Measurements from ENCODE around the gene TOP2B. TPM values are rescaled to one million over a fixed set of nuclear protein-coding genes. Genes with fewer than 3 reads are reported as not detected.

The TOP2B gene
- total RNA-seq, 1 experiment from 2014 or later = 63.1 TPM

DNA sequence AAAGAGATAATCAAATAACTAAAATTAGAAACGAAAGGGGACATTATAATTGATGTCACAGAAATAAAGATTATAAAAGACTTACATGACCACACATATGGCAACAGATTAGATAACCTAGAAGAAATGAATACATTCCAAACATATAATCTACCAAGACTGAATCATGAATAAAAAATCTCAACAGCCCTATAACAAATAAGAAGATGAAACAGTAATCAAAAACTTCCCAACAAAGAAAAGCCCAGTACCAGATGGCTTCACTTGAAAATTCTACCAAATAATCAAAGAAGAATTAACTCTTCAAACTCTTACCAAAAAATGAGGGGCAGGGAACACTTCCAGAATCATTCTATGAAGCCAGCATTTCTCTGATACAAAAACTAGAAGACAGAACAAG is 11.8 kb downstream of the TOP2B start:
- ATAC-seq = no peak
- in situ Hi-C loops (cut with HindIII; ENCODE audit: low pct_unique_long_range_greater_than_20kb, low sequenced_read_pairs) = no loop called here
- POLR2A ChIA-PET = no interaction called here
- BruUV-seq (replicated peaks) = no TSS peak
- intact Hi-C loops (cut with micrococcal nuclease; ENCODE audit: unreplicated experiment) = no loop called here
- DNase-seq (ENCODE audit: low read depth, low spot score) = no peak
- Histone ChIP-seq H3K36me3 (ENCODE audit: control insufficient read depth, insufficient read depth, low read length) (no peaks in the 10 kb centered on the region), H3K27me3 (ENCODE audit: control insufficient read depth, insufficient read depth, low read length) (no peaks in the 10 kb centered on the region), H3K4me3 (ENCODE audit: low read depth in 2 of 2, low read length in 2 of 2) (no peak overlapping the region), H3K4me1 (ENCODE audit: control insufficient read depth, insufficient read depth, low read length) (peaks cover 7% of the 10 kb centered on the region), H3K27ac (ENCODE audit: low read length) (no peak overlapping the region), H3K9me3 (ENCODE audit: control insufficient read depth, insufficient read depth, low read depth, low read length) (0 out of 2 replicates have a peak, but pooled peaks cover 3% of the 10 kb centered on the region)
- CTCF ChIA-PET = no interaction called here
- TF ChIP-seq, protein P1, sequence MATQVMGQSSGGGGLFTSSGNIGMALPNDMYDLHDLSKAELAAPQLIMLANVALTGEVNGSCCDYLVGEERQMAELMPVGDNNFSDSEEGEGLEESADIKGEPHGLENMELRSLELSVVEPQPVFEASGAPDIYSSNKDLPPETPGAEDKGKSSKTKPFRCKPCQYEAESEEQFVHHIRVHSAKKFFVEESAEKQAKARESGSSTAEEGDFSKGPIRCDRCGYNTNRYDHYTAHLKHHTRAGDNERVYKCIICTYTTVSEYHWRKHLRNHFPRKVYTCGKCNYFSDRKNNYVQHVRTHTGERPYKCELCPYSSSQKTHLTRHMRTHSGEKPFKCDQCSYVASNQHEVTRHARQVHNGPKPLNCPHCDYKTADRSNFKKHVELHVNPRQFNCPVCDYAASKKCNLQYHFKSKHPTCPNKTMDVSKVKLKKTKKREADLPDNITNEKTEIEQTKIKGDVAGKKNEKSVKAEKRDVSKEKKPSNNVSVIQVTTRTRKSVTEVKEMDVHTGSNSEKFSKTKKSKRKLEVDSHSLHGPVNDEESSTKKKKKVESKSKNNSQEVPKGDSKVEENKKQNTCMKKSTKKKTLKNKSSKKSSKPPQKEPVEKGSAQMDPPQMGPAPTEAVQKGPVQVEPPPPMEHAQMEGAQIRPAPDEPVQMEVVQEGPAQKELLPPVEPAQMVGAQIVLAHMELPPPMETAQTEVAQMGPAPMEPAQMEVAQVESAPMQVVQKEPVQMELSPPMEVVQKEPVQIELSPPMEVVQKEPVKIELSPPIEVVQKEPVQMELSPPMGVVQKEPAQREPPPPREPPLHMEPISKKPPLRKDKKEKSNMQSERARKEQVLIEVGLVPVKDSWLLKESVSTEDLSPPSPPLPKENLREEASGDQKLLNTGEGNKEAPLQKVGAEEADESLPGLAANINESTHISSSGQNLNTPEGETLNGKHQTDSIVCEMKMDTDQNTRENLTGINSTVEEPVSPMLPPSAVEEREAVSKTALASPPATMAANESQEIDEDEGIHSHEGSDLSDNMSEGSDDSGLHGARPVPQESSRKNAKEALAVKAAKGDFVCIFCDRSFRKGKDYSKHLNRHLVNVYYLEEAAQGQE (IDR thresholded peaks at IDR 0.05; ENCODE audit: insufficient read depth in 1 of 2, low read depth in 2 of 2, low read length in 1 of 2) = no peak
- TF ChIP-seq POLR2AphosphoS5 (IDR thresholded peaks at IDR 0.05; ENCODE audit: low read depth, low read length) (no peak), SIN3A (IDR thresholded peaks at IDR 0.05; ENCODE audit: borderline replicate concordance, insufficient read depth, low read depth, low read length) (no peak), TCF7L2 (IDR thresholded peaks at IDR 0.05; ENCODE audit: low read depth, low read length) (no peak)
- TF ChIP-seq, protein P2, sequence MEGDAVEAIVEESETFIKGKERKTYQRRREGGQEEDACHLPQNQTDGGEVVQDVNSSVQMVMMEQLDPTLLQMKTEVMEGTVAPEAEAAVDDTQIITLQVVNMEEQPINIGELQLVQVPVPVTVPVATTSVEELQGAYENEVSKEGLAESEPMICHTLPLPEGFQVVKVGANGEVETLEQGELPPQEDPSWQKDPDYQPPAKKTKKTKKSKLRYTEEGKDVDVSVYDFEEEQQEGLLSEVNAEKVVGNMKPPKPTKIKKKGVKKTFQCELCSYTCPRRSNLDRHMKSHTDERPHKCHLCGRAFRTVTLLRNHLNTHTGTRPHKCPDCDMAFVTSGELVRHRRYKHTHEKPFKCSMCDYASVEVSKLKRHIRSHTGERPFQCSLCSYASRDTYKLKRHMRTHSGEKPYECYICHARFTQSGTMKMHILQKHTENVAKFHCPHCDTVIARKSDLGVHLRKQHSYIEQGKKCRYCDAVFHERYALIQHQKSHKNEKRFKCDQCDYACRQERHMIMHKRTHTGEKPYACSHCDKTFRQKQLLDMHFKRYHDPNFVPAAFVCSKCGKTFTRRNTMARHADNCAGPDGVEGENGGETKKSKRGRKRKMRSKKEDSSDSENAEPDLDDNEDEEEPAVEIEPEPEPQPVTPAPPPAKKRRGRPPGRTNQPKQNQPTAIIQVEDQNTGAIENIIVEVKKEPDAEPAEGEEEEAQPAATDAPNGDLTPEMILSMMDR (IDR thresholded peaks at IDR 0.05) = no peak

DNA sequence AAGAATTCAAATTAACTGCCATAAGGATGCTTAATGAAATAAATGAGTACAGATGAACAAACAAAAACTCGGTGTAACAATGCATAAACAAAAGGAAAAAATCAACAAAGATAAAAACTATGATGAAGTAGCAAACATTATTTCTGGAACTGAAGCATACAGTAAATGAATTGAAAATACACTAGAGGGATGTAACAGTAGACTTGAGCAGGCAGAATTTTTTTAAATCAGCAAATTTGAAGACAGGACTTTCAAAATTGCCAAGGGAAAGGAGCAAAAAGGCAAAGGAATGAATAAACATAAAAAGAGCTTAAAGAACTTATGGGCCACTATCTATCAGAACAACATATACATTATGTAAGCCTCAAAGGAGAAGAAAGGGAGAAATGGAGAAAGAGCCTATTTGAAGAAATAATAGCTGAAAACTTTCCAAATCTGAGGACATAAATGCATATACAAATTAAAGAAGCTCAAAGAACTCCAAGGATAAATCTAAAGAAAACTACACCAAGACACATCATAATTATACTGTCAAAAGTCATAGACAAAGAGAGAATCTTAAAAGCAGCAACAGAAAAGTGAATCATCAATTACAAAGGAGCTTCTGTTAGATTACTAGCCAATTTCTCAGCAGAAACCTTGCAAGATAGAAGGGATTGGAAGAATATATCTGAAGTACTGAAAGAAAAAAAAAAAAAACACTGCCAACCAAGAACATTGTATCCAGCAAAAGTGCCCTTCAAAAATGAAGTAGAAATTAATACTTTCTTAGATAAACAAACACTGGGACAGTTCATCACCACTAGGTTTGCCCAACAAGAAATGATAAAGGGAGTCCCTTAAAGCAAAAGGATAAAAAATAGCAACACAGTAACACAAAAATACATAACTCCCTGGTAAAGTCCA is 15.5 kb downstream of the TOP2B start:
- intact Hi-C loops (cut with micrococcal nuclease; ENCODE audit: unreplicated experiment) = loop anchor here (2.0 kb wide), 1 partner anchor 208 kb away; no protein-coding TSS in a partner anchor
- CTCF ChIA-PET = no interaction called here
- no TSS peak for BruUV-seq (replicated peaks)
- ATAC-seq (no peak), DNase-seq (ENCODE audit: low read depth, low spot score) (no peak)
- Histone ChIP-seq H3K4me1 (ENCODE audit: control insufficient read depth, insufficient read depth, low read length) (no peaks in the 10 kb centered on the region), H3K4me3 (ENCODE audit: low read depth in 2 of 2, low read length in 2 of 2) (no peak overlapping the region), H3K27ac (ENCODE audit: low read length) (no peak overlapping the region), H3K9me3 (ENCODE audit: control insufficient read depth, insufficient read depth, low read depth, low read length) (0 out of 2 replicates have a peak, but pooled peaks cover 3% of the 10 kb centered on the region), H3K27me3 (ENCODE audit: control insufficient read depth, insufficient read depth, low read length) (no peaks in the 10 kb centered on the region), H3K36me3 (ENCODE audit: control insufficient read depth, insufficient read depth, low read length) (no peaks in the 10 kb centered on the region)
- in situ Hi-C loops (cut with HindIII; ENCODE audit: low pct_unique_long_range_greater_than_20kb, low sequenced_read_pairs) = no loop called here
- TF ChIP-seq, protein P2 (IDR thresholded peaks at IDR 0.05) = no peak
- TF ChIP-seq SIN3A (IDR thresholded peaks at IDR 0.05; ENCODE audit: borderline replicate concordance, insufficient read depth, low read depth, low read length) (no peak), TCF7L2 (IDR thresholded peaks at IDR 0.05; ENCODE audit: low read depth, low read length) (no peak), POLR2AphosphoS5 (IDR thresholded peaks at IDR 0.05; ENCODE audit: low read depth, low read length) (no peak)
- TF ChIP-seq, protein P1 (IDR thresholded peaks at IDR 0.05; ENCODE audit: insufficient read depth in 1 of 2, low read depth in 2 of 2, low read length in 1 of 2) = no peak
- POLR2A ChIA-PET = interaction anchor here (0.7 kb wide), 2 partner anchors 196 to 1071 kb away, joined by 3 read pairs; no protein-coding TSS in a partner anchor

Data from Panc1 (cell line).